Prostate gland (tissue), 2 donors: ENCODE data around the gene BDNF.

Experiments used
- CTCF ChIP-seq, 4 experiments: fragments of 200-600 bp in 2 of 4; fragments of 450-650 bp in 2 of 4; sonication (generic) in 2 of 4; IDR thresholded peaks; 1 replicate in 3 of 4; 2 replicates in 1 of 4; pipeline ENCODE4 v1.5.1; 2016 to 2019; ENCODE audit warnings: antibody characterized with exemption in 4 of 4, mild to moderate bottlenecking in 2 of 4, moderate library complexity in 2 of 4
- POLR2A ChIP-seq: fragments of 450-650 bp; IDR thresholded peaks from one replicate; pipeline ENCODE4 v1.6.1; 2016; ENCODE audit warnings: antibody characterized with exemption, mild to moderate bottlenecking

GRCh38 chr11:27615833-27616232 is 84.4 kb downstream of the BDNF start:
- no peak for TF ChIP-seq CTCF (IDR thresholded peaks at IDR 0.05)
- TF ChIP-seq POLR2A = no peak
